PC-3 (cell line): Measurements from ENCODE around the gene RALGAPA1.

Experiments used
- EZH2phosphoT487 ChIP-seq: fragments of 300-600 bp; sonication (generic); IDR thresholded peaks from 2 replicates; pipeline ENCODE4 v1.6.1; 2018; ENCODE audit warnings: mild to moderate bottlenecking, antibody characterized with exemption, low read length, borderline replicate concordance
- TF ChIP-seq, protein P1 (sequence below): fragments of 300-600 bp; sonication (generic); conservative IDR thresholded peaks from 2 replicates; pipeline ENCODE4 v1.5.1; 2017; ENCODE audit warnings: antibody characterized with exemption, low read depth, mild to moderate bottlenecking, low read length

DNA sequence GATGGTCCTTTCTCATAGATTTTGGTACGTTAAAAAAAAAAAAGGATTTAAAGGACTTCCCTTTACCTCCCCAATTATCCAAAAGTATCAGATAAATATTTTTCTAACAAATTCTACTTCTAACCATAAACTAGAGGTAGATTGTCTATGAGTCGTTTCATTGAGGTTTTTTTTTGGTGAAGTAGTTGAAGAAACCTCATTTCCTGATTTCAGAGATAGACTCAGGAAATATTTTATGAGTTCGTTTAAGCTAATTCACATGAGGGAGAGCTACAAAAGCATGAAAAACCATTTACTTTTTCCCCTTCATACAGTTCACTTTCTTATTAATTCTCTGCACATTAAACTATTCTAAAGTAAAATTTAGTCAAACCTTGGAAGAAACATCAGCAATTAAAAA lies 112.5 kb downstream of the RALGAPA1 start:
- TF ChIP-seq EZH2phosphoT487: no peak
- TF ChIP-seq, protein P1, sequence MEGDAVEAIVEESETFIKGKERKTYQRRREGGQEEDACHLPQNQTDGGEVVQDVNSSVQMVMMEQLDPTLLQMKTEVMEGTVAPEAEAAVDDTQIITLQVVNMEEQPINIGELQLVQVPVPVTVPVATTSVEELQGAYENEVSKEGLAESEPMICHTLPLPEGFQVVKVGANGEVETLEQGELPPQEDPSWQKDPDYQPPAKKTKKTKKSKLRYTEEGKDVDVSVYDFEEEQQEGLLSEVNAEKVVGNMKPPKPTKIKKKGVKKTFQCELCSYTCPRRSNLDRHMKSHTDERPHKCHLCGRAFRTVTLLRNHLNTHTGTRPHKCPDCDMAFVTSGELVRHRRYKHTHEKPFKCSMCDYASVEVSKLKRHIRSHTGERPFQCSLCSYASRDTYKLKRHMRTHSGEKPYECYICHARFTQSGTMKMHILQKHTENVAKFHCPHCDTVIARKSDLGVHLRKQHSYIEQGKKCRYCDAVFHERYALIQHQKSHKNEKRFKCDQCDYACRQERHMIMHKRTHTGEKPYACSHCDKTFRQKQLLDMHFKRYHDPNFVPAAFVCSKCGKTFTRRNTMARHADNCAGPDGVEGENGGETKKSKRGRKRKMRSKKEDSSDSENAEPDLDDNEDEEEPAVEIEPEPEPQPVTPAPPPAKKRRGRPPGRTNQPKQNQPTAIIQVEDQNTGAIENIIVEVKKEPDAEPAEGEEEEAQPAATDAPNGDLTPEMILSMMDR: no peak
